Stimulated activated CD4-positive, alpha-beta T cell treated with anti-CD3 and anti-CD28 coated beads, Interleukin-12 subunit alpha, Interleukin-12 subunit beta, amount 100 ng/mL, for 4 hours (primary cell): ENCODE data around the gene SPART.
A peak's percentile ranks its signal among the peaks of the same experiment; 100 is the strongest.
"Not testable (repeated sequence)": the region's sequence is repeated elsewhere in the genome, so short reads cannot be mapped to it uniquely, and the experiment has no call there.

Experiments
- DNase-seq: peaks from one replicate; pipeline ENCODE4 v3.0.0-alpha.2; 2020

Gene SPART

DNA sequence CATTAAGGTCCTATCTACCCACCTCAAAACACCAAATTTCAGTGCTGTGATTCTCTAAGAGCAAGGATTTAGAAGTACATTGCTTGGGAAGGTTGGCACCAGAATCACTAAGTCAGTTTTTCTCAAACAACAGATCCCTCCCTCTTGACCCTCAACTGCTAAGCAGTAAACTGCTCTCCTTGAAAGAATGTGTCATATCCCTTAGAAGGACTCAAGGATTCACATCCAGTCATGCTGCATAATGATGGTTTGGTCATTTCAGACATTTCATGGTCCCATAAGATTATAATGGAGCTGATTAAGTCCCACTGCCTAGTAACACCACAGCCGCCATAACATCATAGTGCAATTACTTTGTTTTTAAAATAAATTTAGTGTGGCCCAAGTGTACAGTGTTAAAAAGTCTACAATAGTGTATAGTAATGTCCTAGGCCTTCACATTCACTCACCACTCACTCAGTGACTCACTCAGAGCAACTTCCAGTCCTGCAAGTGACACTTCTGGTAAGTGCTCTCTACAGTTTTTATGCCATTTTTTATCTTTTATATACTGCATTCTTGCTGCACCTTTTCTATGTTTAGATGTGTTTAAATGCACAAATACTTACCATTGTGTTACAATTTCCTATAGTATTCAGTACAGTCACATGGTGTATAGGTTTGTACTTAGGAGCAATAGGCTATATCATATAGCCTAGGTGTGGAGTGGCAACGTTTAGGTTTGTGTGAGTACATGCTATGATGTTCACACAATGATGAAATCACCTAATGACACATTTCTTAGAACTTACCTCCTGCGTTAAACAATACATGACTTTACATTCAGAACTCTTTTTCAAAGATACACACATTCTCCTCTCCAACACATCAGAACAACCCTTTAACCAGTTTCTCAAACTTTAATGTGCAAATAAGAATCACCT is 32.9 kb downstream of the SPART start:
- DNase-seq: no peak

GRCh38 chr13:36310417-36311108 is 35.6 kb downstream of the SPART start:
- DNase-seq: no peak

DNA sequence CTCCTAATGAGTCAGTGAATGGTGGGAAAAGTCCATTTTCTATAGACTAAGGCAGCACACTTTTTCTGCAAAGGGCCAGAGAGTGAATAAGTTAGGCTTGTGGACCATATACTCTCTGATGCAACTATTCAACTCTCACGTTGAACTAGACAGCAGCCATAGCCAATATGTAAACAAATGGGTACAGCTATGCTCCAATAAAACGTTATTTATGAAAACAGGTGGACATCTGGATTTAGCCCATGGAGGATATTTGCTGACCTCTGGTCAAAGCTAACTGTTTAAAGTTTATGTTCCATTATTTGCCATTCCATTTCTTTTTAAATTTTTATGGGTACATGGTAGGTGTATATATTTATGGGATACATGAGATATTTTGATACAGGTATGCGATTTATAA is 43.9 kb downstream of the SPART start:
- no peak for DNase-seq

DNA sequence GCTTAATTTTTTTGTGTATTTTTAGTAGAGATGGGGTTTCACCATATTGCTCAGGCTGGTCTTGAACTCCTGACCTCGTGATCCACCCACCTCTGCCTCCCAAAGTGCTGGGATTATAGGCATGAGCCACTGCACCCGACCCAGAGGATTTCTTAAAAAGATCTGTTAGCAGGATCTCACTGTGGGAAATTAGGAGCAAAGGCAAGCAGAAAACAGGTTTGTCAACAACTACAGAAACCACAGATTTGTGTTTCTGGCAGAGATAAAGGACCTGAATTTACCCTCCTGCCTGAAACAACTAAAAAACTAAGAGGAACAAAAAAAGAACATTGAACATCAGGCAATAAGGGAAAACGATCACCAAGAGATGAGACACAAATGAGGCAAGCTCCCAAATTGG is 46.7 kb downstream of the SPART start:
- DNase-seq: not testable (repeated sequence)

- DNase-seq: no peak
Measured at GRCh38 chr13:36298535-36299068, 47.6 kb downstream of the SPART start.

DNA sequence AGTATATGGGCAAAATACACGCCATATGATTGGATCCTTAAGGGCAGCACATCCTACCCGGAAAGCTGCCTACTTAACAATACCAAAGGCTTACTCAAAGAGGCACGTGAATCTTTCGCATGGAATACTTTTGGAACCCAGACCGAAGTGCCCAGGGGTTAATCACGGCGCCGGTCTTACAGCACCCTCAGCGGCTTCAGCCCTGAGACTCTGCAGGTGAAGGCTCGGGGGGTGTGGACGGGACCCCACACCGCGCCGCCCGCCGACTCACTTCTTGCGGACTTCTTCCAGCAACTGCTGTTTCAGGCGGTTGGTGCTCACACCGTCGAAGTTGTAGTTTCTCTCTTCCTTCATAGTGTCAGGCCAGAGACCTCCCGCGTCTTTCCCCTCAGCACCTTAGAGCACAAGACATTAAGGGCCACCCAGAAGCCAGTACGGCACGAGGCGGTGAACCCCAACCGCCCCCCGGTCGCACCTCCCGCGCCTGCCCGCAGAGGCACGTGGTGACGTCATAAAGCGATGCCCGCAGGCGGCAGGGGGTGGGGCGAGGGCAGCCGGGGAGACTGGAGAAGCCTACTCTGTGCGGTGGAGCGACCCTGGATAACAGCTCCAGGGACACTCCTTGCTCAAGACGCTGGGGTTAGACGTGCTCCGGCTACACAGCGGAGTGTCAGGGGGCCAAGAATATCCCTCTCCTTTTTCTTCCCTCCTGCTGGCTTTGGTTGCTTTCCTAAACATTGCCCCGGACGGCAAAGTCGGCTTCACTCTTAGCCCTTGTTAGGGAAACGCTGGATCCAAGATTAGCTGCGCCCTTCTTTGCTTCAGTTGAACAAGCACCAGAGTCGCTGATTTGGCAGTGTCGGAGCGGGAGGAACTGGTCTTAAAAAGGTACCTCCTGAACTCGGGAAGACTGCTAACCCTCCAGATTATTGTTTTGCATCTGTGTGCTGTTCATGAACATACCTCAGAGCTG is 48.5 kb downstream of the SPART start, which contains the start of gene CCDC169:
TSS of gene CCDC169 (minus strand) at position 449 of the 973 bp plus-strand sequence. CDS start at position 354, 95 bp downstream.
- DNase-seq: peak; percentile 47

- no peak for DNase-seq
Measured at GRCh38 chr13:36294096-36294495, 52.1 kb downstream of the SPART start.

DNA sequence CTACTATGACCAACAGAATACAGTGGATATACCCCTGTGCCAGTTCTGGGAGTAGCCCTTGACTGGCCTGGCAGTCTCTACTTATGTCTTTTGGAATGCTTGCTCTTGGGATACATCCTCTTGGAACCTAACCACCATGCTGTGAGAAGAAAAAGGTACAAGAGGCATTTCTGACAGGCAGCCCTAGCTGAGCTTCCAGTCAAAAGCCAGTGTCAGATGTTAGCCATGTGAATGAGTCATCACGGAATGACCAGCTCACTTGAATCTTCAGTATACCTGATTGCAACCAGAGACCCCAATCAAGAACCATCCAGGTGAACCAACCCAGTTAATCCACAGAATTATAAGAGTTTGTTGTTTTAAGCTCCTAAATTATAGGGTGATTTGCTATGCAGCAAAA is 52.7 kb downstream of the SPART start:
- no peak for DNase-seq

DNA sequence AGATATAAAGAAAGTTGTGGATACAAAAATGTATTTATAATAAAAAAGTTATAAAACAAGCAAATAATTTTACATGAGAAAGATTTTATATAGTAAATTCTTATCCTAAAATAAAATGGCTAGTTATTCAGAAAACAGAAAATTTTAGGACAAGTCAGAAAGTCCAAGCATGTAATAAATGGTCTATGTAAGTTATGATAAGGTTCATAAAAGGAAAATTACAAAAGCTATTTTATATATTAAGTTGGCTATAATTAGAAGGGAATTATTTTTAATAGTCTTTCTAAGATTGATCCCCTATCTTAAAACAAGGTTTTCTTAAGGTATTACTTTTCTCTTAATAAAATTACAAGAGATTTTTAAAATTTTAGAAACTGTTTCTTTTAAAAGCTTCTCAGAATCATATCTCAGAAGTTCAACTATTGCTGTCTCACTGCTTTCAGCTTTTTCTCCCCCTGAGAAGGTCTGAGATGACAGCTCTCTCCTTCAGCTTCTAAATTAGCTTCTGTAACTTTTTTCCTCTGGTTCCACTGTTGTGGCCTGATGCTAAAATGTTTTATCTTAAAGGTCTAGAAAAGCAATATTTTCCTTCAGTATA is 57.3 kb downstream of the SPART start:
- DNase-seq: no peak

- DNase-seq: no peak
Measured at GRCh38 chr13:36286006-36286405, 60.2 kb downstream of the SPART start.

DNA sequence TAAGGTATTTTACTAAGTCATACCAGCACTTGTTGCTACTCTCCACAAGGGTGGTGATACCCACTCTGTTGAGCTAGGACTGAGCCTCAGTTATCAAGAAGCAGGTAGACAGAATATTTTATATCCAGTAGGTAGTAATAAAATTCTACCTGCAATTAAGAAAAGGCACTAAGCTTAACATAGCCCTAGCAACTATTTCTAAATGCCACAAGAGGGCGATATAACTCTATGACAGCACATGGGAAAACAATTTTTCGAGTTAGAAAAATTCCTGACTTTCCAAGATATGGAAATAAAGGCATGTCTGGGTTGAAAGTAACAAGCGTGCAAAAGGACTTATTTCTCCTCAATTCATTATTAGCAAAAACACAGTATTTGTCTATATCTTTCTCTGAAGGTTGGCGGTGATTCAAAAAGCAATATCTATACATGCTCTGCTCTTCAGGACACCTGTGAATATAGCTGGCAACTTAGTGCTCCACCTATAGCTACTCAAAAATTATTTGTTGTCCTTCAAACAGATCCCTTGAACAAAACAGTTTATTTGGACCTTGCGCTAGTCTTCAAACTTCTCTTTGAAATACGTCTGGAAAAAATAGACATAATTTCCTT is 63.3 kb downstream of the SPART start:
- no peak for DNase-seq

GRCh38 chr13:36275190-36276002 is 70.8 kb downstream of the SPART start:
- DNase-seq: no peak

DNA sequence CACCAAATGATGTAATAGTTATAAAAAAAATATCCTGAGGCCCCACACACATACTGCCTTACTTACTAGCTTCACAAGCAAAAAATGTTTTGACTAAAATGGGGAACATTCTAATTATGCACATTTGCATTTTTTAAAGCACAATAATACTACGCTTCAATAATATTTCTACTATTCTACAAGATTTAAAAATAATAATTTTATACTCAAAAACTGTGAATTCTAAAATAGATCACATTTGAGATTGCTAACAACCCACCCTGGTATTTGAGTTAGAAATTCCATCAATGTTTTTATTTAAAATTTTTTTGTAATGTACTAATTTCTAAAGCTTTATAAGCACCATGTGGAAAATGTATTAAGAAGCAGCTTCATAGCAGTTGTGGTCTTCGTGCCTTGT is 72.8 kb downstream of the SPART start:
- DNase-seq: no peak

GRCh38 chr13:36261976-36262375 is 84.2 kb downstream of the SPART start:
- DNase-seq: no peak

GRCh38 chr13:36261011-36261410 is 85.2 kb downstream of the SPART start:
- DNase-seq: no peak

DNA sequence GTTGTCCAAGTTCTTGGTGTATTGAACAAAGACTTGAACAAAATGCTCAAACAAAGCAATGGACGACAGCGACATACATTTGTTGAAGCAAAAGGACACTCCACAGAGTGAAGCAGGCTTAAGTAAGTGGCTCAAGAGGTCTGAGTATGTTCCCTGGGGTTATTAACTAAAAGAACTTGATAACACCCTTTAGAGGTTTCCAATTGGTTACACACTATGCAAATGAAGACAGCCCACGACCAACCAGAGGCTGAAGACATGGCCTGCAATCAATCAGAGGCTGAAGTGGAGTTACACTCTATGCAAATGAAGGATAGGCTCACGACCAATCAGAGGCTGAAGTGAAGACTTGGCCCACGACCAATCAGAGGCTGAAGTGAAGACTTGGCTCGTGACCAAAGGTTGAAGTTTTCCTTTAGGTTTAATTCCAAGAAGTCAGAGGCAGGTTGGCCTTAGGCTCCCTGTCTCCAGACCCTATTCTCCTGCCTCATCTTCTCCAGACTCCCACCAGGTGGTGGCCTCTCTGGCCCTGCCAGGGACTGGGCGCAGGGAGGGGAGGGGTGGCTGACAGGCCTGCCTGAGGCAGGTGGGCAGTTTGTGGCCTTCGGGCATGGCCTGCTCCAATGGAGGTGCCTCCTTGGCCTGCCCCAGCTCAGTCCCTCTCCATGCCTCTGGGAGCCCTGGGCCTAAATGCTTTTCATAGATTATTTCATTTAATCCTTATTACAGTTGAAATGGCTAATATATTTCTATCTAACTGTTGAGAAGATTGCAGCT is 86.6 kb downstream of the SPART start:
- no peak for DNase-seq

DNA sequence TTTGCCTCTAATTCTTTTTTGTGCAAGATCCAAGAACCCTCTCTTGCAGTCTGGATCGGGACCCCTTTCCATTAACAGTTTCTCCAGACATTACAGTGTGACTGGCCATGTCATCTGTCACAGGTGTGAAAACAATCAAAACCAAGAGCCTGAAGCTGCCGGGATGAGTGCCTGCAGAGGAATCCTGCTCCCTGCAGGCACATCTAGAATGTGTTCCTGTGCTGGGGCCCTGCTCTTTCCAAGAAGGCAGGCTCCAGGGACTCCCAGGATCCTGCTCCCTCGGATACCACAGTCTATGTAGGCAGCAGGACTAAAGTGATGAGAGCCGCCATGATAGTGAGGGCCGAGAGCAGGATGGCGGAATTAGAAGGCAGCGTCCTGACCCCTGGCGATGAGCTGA is 87.4 kb downstream of the SPART start:
- no peak for DNase-seq
